ENCODE results near the gene ALG14. TPM values are rescaled to one million over a fixed set of nuclear protein-coding genes. Genes with fewer than 3 reads are reported as not detected.

The ALG14 gene
- polyA plus RNA-seq, 1 of the 3 experiments (the other 2 are of a cell fraction): 2.5 TPM

GRCh38 chr1:95022644-95022926, 50.2 kb downstream of the ALG14 start:
- Histone ChIP-seq H3K79me2 (ENCODE audit: insufficient read depth) (no peaks in the 10 kb centered on the region), H3K9me3 (peaks cover 6% of the 10 kb centered on the region), H2AFZ (ENCODE audit: low read depth) (peak overlapping the region; percentile 22; the same call in 1 of the 2 replicates), H3K9ac (peak overlapping the region; percentile 9; the same call in 1 of the 2 replicates), H3K9me2 (no peaks in the 10 kb centered on the region), H3K27me3 (ENCODE audit: insufficient read depth) (no peaks in the 10 kb centered on the region), H4K20me1 (ENCODE audit: insufficient read depth) (no peaks in the 10 kb centered on the region), H3F3A (replicated peaks; ENCODE audit: insufficient read depth) (peaks cover 26% of the 10 kb centered on the region), H3K4me1 (ENCODE audit: control insufficient read depth in 1 of 2, insufficient read depth in 2 of 2, low read depth in 1 of 2, low read length in 1 of 2) (peaks cover 27 to 35% of the 10 kb centered on the region in 2 experiments), H3K27ac (ENCODE audit: low read depth in 2 of 2, low read length in 1 of 2) (peak overlapping the region; percentile 79 to 90), H3K36me3 (replicated peaks in 1 of 2; ENCODE audit: control insufficient read depth in 1 of 2, insufficient read depth in 2 of 2, low read length in 1 of 2) (peaks cover 2 to 12% of the 10 kb centered on the region in 2 experiments), H3K4me2 (peak overlapping the region; percentile 63), H3K4me3 (ENCODE audit: low read depth in 2 of 2, low read length in 1 of 2) (no peak overlapping the region)
- DNase-seq: no peak
- CTCF ChIA-PET: interaction anchor here (1.4 to 2.2 kb wide), 5 partner anchors 12 to 506 kb away, joined by 3 to 11 read pairs (median 5); no protein-coding TSS in a partner anchor
- TF ChIP-seq TCF12 (IDR thresholded peaks at IDR 0.05) (peak; percentile 24; the same call in 1 of the 2 replicates), RXRA (IDR thresholded peaks at IDR 0.05; ENCODE audit: borderline replicate concordance, low read depth) (peak; percentile 20; the same call in 1 of the 2 replicates), YY1 (IDR thresholded peaks at IDR 0.05; ENCODE audit: low read depth) (no peak), SIN3A (IDR thresholded peaks at IDR 0.05; ENCODE audit: borderline replicate concordance, low read depth, low read length) (no peak), PBX3 (IDR thresholded peaks at IDR 0.05) (peak; percentile 22; the same call in 1 of the 2 replicates)
- POLR2A ChIA-PET: no interaction called here

- Histone ChIP-seq H2AFZ (ENCODE audit: low read depth) (peak overlapping the region; percentile 22; the same call in 1 of the 2 replicates), H4K20me1 (ENCODE audit: insufficient read depth) (no peaks in the 10 kb centered on the region), H3K4me1 (ENCODE audit: control insufficient read depth in 1 of 2, insufficient read depth in 2 of 2, low read depth in 1 of 2, low read length in 1 of 2) (peaks cover 29 to 35% of the 10 kb centered on the region in 2 experiments), H3K4me2 (peak overlapping the region; percentile 63), H3K27me3 (ENCODE audit: insufficient read depth) (no peaks in the 10 kb centered on the region), H3K9me3 (peaks cover 6% of the 10 kb centered on the region), H3K79me2 (ENCODE audit: insufficient read depth) (no peaks in the 10 kb centered on the region), H3K9ac (peak overlapping the region; percentile 9; the same call in 1 of the 2 replicates), H3K9me2 (no peaks in the 10 kb centered on the region), H3K36me3 (replicated peaks in 1 of 2; ENCODE audit: control insufficient read depth in 1 of 2, insufficient read depth in 2 of 2, low read length in 1 of 2) (peaks cover 2 to 12% of the 10 kb centered on the region in 2 experiments), H3K27ac (ENCODE audit: low read depth in 2 of 2, low read length in 1 of 2) (peak overlapping the region; percentile 79 to 90), H3K4me3 (ENCODE audit: low read depth in 2 of 2, low read length in 1 of 2) (peak overlapping the region in 1 of 2 experiments; percentile 45; a peak in 2 of 4 replicates), H3F3A (replicated peaks; ENCODE audit: insufficient read depth) (peaks cover 26% of the 10 kb centered on the region)
- DNase-seq: no peak
- ChIA-PET CTCF (interaction anchor here (0.8 to 2.2 kb wide), 6 partner anchors 12 to 506 kb away, joined by 3 to 11 read pairs (median 3); no protein-coding TSS in a partner anchor), POLR2A (no interaction called here)
- TF ChIP-seq RXRA (IDR thresholded peaks at IDR 0.05; ENCODE audit: borderline replicate concordance, low read depth) (no peak), RCOR1 (IDR thresholded peaks at IDR 0.05; ENCODE audit: low read length) (no peak), SIN3A (IDR thresholded peaks at IDR 0.05; ENCODE audit: borderline replicate concordance, low read depth, low read length) (no peak), NRF1 (IDR thresholded peaks at IDR 0.05; ENCODE audit: low read depth, low read length) (no peak)
- 66% methylated on average over 7 of the region's 7 CpGs for WGBS (ENCODE audit: low lambda C conversion rate)
Observed at GRCh38 chr1:95021805-95022643, 50.7 kb downstream of the ALG14 start.

- Histone ChIP-seq H3F3A (replicated peaks; ENCODE audit: insufficient read depth) (peaks cover 26% of the 10 kb centered on the region), H4K20me1 (ENCODE audit: insufficient read depth) (no peaks in the 10 kb centered on the region), H3K4me3 (ENCODE audit: low read depth in 2 of 2, low read length in 1 of 2) (no peak overlapping the region), H3K4me1 (ENCODE audit: control insufficient read depth in 1 of 2, insufficient read depth in 2 of 2, low read depth in 1 of 2, low read length in 1 of 2) (peaks cover 34 to 35% of the 10 kb centered on the region in 2 experiments), H3K36me3 (replicated peaks in 1 of 2; ENCODE audit: control insufficient read depth in 1 of 2, insufficient read depth in 2 of 2, low read length in 1 of 2) (peaks cover 2 to 12% of the 10 kb centered on the region in 2 experiments), H3K9ac (peak overlapping the region; percentile 9; the same call in 1 of the 2 replicates), H3K4me2 (peak overlapping the region; percentile 63; the same call in 1 of the 2 replicates), H3K9me3 (peaks cover 6% of the 10 kb centered on the region), H3K27me3 (ENCODE audit: insufficient read depth) (no peaks in the 10 kb centered on the region), H3K27ac (ENCODE audit: low read depth in 2 of 2, low read length in 1 of 2) (peak overlapping the region; percentile 79 to 90; a peak in 2 of 4 replicates), H3K9me2 (no peaks in the 10 kb centered on the region), H3K79me2 (ENCODE audit: insufficient read depth) (no peaks in the 10 kb centered on the region), H2AFZ (ENCODE audit: low read depth) (no peak overlapping the region)
- WGBS (ENCODE audit: low lambda C conversion rate): 80% methylated on average over 4 of the region's 4 CpGs
- no peak for DNase-seq
- CTCF ChIA-PET: interaction anchor here (0.8 to 2.2 kb wide), 4 partner anchors 21 to 505 kb away, joined by 3 to 11 read pairs (median 3); no protein-coding TSS in a partner anchor
- POLR2A ChIA-PET: no interaction called here
- TF ChIP-seq EZH2phosphoT487 (IDR thresholded peaks at IDR 0.05; ENCODE audit: borderline replicate concordance, low read depth) (no peak), FOXM1 (IDR thresholded peaks at IDR 0.05; ENCODE audit: low read depth) (no peak), USF2 (IDR thresholded peaks at IDR 0.05; ENCODE audit: borderline replicate concordance, low read depth, low read length) (no peak), POLR2AphosphoS5 (IDR thresholded peaks at IDR 0.05; ENCODE audit: low read depth, low read length) (no peak), RCOR1 (IDR thresholded peaks at IDR 0.05; ENCODE audit: low read length) (no peak), FOSL2 (IDR thresholded peaks at IDR 0.05; ENCODE audit: borderline replicate concordance, low read depth) (no peak), JUND (IDR thresholded peaks at IDR 0.05) (no peak), SIN3A (IDR thresholded peaks at IDR 0.05; ENCODE audit: borderline replicate concordance, low read depth, low read length) (no peak), TAF1 (IDR thresholded peaks at IDR 0.05; ENCODE audit: borderline replicate concordance, low read depth, low read length) (no peak)
Observed at GRCh38 chr1:95021119-95021518, 51.6 kb downstream of the ALG14 start.

All from SK-N-SH (cell line).